Astrocyte of the hippocampus (primary cell): ENCODE data around the gene BSDC1.
"Not testable (repeated sequence)": the region's sequence is repeated elsewhere in the genome, so short reads cannot be mapped to it uniquely, and the experiment has no call there.

ENCODE experiments used
- DNase-seq: peaks from one replicate; pipeline ENCODE4 v3.0.0; 2011; ENCODE audit warnings: low read depth, low spot score

Gene BSDC1

GRCh38 chr1:32394141-32394889 is at the start of gene BSDC1:
TSS of gene BSDC1 (minus strand) at chr1:32394441. CDS start at chr1:32394414, 27 bp downstream.
- DNase-seq: peak; percentile 99

GRCh38 chr1:32441467-32441866 is 47.2 kb upstream of the BSDC1 start:
- DNase-seq: not testable (repeated sequence)

- not testable (repeated sequence) for DNase-seq
These were observed 44.5 kb upstream of the BSDC1 start for GRCh38 chr1:32438777-32439176.

GRCh38 chr1:32438136-32438535 is 43.9 kb upstream of the BSDC1 start:
- no peak for DNase-seq

GRCh38 chr1:32431736-32432400 is 37.6 kb upstream of the BSDC1 start:
- no peak for DNase-seq

- no peak for DNase-seq
These were observed 33.2 kb upstream of the BSDC1 start for GRCh38 chr1:32427264-32427963.

- DNase-seq: peak; percentile 48
These were observed 32.4 kb upstream of the BSDC1 start for GRCh38 chr1:32426489-32427255.

GRCh38 chr1:32421775-32422174 is 27.5 kb upstream of the BSDC1 start:
- no peak for DNase-seq

- DNase-seq: no peak
These were observed 20.1 kb upstream of the BSDC1 start for GRCh38 chr1:32414186-32414886.

GRCh38 chr1:32413507-32414185 is 19.4 kb upstream of the BSDC1 start:
- peak; percentile 32 for DNase-seq

GRCh38 chr1:32411261-32411660 is 17.0 kb upstream of the BSDC1 start:
- DNase-seq: no peak

- DNase-seq: no peak
These were observed 12.4 kb upstream of the BSDC1 start for GRCh38 chr1:32406629-32407111.

- no peak for DNase-seq
These were observed 11.6 kb upstream of the BSDC1 start for GRCh38 chr1:32405672-32406467.

GRCh38 chr1:32404946-32405345 is 10.7 kb upstream of the BSDC1 start:
- DNase-seq: peak; percentile 3

- peak; percentile 93 for DNase-seq
These were observed 6.8 kb upstream of the BSDC1 start for GRCh38 chr1:32400876-32401631.

GRCh38 chr1:32399843-32400242 is 5.6 kb upstream of the BSDC1 start:
- no peak for DNase-seq

GRCh38 chr1:32398401-32398800 is 4.2 kb upstream of the BSDC1 start:
- peak; percentile 57 for DNase-seq

GRCh38 chr1:32396524-32396923 is 2.3 kb upstream of the BSDC1 start:
- DNase-seq: not testable (repeated sequence)
